GM18909 (cell line): ENCODE data around the gene ITGB6.

ENCODE experiments used
- ATAC-seq: cut with Tn5 transposase; IDR thresholded peaks from one replicate; pipeline ENCODE4 v1.9.1; 2021; ENCODE audit warnings: mild to moderate bottlenecking; ENCODE audit not compliant: unreplicated experiment, poor library complexity

Gene ITGB6

GRCh38 chr2:160221391-160222276, 21.6 kb upstream of the ITGB6 start:
- no peak for ATAC-seq

DNA sequence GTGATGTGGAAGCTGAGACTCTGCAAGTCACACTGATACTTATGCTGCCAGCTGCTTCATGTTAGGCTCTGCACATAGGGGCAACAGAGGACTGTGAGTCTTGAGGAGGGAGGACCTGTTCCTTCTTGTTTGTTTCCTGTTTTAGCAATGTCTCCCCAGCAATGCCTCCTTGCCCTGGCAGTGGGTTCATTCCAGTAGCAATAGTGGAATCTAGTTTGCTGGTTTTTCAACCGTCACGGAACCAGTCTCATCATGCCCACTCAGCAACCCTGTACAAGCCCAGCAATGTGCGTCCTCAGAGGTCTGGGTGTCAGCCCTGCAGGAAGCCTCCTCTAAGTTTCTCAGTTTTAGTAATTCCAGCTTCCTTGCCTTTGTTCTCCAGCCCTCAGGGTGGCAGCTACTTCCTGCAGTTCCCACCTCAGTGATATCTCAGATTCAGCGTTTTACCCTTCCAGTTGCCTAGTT, 20.5 kb upstream of the ITGB6 start:
- no peak for ATAC-seq

GRCh38 chr2:160220026-160220425, 20.0 kb upstream of the ITGB6 start:
- no peak for ATAC-seq

GRCh38 chr2:160214461-160215445, 14.7 kb upstream of the ITGB6 start:
- peak; percentile 40 for ATAC-seq

DNA sequence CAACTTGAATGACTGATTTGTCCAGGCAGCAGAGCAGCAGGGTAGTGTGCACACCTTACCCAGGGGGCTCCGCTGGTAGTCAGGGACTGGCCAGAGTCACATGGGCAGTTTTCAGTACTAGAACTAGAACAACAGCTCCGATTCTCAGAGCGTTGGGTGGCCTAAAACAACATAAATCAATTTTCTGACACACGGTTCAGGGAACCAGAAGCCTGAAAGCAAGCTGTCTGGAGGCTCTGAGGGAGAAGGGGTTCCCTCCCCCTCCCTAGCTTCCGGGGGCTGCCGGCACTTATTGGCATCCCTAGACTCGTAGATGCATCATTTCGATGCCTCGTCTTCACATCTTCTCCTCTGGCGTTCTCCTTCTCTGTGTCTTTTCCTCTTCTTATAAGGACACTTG, 13.4 kb upstream of the ITGB6 start:
- no peak for ATAC-seq

GRCh38 chr2:160210599-160211138, 10.6 kb upstream of the ITGB6 start:
- peak; percentile 92 for ATAC-seq

DNA sequence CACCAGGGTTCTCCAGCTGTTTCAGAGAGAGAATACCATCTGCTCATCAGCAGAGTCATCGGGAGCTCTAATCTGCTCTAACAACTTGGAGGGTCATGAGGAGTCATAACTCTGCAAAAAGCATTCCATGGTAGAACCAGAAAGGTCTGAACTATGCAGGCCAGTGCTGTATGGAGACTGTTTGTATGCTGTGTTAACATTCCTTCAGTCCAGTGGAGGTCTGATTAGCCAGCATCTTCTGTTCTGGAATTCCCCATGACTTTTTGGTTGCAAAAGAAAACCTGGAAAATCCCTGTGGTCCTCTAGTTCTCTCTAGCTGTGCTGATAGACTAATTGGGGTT, 9.4 kb upstream of the ITGB6 start:
- ATAC-seq, result no peak

DNA sequence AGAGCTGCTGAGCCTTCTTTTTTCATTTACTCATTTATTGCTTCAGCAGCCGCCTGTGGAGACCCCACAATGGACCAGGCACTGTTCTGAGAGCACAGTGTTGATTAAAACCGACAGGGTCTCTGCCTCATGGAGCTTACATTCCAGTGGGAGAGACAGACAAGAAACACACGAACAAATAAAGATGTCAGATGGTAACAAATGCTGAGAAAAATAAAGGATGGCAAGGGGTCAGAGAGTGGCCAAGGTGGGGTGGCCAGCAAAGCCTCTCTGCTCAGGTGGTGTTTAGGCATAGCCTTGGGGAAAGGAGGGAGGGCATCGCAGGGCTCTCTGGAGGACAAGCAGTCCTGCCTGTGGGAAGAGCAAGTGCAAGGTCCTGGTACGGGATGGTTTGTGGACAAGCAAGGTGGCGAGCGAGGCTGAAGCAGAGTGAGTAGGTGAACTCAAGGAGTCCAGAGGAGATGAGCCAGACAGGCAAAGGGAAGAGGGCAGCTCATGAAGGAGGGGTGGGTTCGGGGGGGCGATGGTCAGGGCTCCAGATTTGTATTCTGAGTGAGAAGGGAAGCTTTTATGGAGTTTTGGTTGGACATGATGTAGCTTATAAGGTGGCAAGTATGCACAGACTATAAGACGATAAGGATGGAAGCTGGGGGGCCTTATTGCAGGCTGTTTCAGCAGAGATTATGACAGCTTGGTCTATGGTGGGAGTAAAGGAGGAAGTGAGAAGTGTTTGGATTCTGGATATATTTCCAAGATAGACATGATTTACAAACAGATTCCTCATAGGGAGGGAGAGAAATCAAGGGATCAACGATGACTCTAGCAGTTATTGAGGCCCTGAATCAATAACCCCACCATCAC, 8.8 kb upstream of the ITGB6 start:
- no peak for ATAC-seq

DNA sequence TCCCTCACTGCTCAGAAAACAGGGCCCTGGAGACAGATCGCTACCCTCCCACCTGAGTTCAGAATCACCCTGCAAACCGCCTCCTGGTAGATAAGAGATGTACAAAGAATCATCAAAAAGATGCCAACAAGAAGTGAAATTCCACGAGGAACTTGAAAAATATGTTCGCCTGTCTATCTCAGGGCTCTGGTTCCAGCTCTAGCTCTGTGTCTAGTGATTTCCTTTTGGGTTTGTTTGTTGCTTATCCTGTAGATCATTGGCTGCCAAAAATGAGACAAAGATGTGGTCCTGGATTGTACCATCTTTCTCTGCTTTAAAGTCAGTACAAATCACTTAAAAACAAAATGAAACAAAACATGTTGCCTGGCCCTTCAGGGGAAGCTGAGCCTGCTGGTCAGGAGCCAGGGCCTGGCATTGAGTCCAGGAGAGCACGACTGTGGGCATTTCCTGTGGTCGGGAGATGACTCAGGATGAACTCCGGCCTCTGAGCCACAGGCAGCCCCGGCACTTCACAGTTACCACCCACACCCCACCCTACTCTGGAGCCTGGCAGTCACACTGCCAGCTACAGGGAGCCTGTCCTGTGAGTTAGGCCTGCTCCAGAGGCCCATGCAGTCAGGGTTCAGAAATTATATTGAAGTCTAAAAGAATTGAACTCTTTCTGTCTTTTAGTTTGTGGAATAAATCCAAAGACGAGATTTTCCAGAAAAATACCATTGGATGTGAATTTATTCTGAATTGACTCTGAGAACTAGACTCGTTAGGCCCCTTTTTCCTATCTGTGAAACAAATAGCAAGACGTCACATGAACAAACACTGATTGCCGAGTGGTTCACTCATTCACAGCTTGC, 8.0 kb upstream of the ITGB6 start:
- ATAC-seq, result peak; percentile 35

DNA sequence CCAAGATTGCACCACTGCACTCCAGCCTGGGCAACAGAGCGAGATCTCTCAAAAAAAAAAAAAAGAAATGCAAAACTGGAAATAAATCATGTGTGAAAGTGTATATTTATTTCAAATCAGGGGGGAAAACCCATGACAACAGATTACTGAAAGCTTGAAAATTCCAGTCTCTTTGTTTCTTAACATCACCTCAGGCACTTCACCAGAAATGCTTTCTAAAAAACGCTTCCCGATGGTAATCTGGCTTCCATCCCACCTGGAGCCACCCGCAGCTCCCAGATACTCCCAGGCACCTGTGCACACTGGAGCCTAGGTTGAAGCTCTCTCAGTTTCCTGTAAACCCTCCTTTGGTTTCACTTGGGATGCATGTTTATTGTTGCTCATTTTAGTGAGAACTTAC, 7.2 kb upstream of the ITGB6 start:
- ATAC-seq, result no peak

GRCh38 chr2:160206436-160206835, 6.4 kb upstream of the ITGB6 start:
- no peak for ATAC-seq

DNA sequence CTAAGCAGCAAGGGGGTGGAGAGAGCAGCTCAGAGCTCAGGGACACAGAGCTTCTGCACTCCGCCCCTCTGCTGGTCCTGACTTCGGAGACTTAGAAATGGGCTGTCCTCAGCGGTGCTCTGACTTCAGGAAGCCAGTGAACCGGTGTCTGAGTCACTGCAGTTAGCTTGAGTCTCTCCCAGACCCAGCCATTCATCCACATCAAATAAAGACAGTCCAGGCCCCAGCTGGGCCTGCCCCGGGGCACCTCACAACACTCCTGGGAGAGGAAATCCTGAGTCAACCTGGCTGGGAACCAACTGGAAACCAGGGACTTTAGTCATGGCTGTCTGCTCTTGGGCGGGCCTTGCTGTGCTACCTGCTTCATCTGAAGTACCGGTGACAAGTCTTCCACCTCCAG, 5.4 kb upstream of the ITGB6 start:
- ATAC-seq, result no peak

GRCh38 chr2:160203422-160203821, 3.4 kb upstream of the ITGB6 start:
- no peak for ATAC-seq

DNA sequence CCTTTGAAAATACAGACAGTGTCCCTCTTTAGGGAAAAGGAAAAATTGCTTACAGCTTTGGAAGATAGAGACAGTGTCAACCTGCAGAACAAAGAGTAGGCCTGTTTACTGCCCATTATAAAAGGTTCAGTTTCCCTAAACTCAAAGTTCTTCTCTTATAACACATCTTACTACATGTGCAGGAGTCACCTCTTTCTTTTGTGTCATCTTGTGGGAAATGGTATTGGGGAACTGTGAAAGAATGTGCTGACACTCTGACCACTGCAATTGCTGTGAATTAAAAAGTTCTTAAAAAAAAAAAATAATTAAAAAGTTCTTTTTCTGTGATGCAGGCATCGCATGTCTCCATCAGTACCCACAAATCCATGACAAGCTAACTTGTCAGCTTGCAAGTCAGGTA, 2.9 kb upstream of the ITGB6 start:
- ATAC-seq, result no peak

DNA sequence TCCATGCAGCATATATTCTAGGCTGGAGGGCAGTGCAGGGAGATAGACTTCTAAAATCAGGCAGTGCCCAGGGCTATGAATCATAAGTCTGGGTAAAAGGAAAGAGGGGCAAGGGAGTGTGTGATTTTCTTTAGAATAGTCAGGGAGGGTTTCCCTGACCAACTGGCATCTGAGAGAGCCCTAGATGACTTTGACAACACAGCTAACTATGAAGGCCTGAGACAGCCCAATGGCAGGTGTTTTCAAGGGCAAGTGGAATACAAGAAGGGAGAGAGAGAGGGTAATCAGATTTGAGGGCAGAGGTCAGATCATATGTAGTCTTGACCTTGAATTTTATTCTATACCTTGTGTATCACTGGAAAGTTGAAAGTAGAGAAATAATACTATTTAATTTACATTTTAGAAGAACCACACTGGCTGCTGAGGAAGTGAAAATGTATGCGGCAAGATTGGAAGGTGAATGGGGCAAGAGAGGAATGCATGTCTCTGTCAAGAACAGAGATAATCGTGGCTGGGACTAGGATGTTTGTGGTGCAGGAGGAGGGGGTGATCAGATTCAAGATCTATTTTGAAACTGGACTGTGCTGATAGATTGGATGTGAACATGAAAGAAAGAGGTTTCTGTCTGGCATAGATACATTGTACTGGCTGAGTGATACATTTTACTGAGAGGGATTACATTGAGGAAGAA, 1.9 kb upstream of the ITGB6 start:
- peak; percentile 64 for ATAC-seq

DNA sequence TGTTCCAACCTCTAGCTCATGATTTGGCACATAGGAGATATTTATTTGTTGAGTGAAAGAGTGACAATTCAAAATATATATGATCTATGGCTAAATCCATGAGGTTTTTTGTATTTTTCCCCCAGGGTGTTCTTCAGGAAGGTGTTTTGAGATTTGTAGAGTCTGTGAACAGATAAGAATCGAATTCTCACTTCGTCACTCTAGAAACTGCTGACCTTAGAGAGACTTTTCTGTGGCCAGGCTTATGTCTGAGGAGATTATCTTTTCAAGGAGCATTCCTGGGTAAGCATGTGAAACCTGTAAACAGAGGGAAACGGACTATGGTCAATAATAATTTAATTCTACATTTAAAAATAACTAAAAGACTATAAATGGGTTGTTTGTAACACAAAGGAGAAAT, 849 bp upstream of the ITGB6 start:
- ATAC-seq, result no peak

GRCh38 chr2:160199053-160199452, 1.0 kb downstream of the ITGB6 start:
- ATAC-seq, result no peak

- ATAC-seq, result no peak
These were observed 2.5 kb downstream of the ITGB6 start for GRCh38 chr2:160197587-160197986.

DNA sequence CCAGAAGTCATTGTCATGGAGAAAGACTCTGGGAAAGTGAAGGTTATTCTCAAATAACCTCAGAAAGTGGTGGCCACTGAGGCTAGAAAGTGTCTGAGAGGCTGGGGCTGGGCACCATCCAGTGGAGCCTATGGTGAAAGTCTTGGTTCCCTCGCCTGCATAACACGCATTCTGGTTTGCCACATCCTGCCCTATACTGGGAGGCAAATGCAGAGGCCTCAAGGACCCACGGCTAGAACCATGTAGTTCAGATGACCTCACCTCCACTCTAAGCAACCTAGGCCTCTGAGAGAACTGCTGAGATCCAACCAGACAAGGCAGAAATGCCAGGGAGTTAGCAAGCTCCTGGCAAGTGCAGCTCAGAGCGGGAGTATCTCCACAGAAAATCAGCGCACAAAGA, 5.1 kb downstream of the ITGB6 start:
- no peak for ATAC-seq
